Left lung (tissue), 10 donors: ENCODE results near the gene ACSF3. TPM values are rescaled to one million over a fixed set of nuclear protein-coding genes. Genes with fewer than 3 reads are reported as not detected.

Source experiments
- ATAC-seq: fragments of 200-7000 bp; cut with Tn5 transposase; one replicate; pipeline ENCODE4 v1.9.1; 2020; ENCODE audit warnings: moderate library complexity
- DNase-seq, 4 donors: peaks; one replicate each; pipeline ENCODE4 v3.0.0-alpha.2; 2013 to 2020
- H3K27ac ChIP-seq, 2 donors: fragments of 200-600 bp; sonication (generic) in 1 of 2; one replicate each; pipeline versions ENCODE4 v1.5.0 to v1.8.0; 2020 to 2021
- H3K27me3 ChIP-seq, 2 donors: fragments of 200-600 bp; sonication (generic) in 1 of 2; one replicate each; pipeline versions ENCODE4 v1.5.0 to v1.8.0; 2020 to 2021
- H3K36me3 ChIP-seq, 2 donors: fragments of 200-600 bp; sonication (generic) in 1 of 2; one replicate each; pipeline versions ENCODE4 v1.5.0 to v1.8.0; 2020 to 2021
- H3K4me1 ChIP-seq, 2 donors: fragments of 200-600 bp; one replicate each; pipeline ENCODE4 v1.8.0; 2021
- H3K4me3 ChIP-seq, 2 donors: fragments of 200-600 bp; sonication (generic) in 1 of 2; one replicate each; pipeline versions ENCODE4 v1.5.0 to v1.8.0; 2020 to 2021; ENCODE audit warnings: mild to moderate bottlenecking in 1 of 2
- H3K9me3 ChIP-seq, 2 donors: fragments of 200-600 bp; sonication (generic) in 1 of 2; one replicate each; pipeline versions ENCODE4 v1.5.0 to v1.8.0; 2020 to 2021
- intact Hi-C, 2 donors: fragments of 100-400 bp; cut with DNase I; formaldehyde crosslinking; loops; one replicate each; pipeline versions ENCODE4 v1.11.2 to v1.14.2; 2022
- polyA plus RNA-seq, 6 donors: library from polyadenylated mRNA; unstranded; fragments of 120-200 nt; gene quantifications; one replicate each; pipeline ENCODE4 v1.2.1, GENCODE V29; 2013; ENCODE audit not compliant: insufficient read length in 6 of 6
- total RNA-seq, 2 donors: library from RNA; stranded (reverse); fragmentation: NEBNext Ultra II Directional; extraction: Animal tissue kit (Norgen Biotek cat#: 25700); gene quantifications; one replicate each; pipeline ENCODE4 v1.2.1, GENCODE V29; 2021
- TF ChIP-seq, protein P1 (sequence below), 2 donors: fragments of 200-600 bp; sonication (generic) in 1 of 2; IDR thresholded peaks; one replicate each; pipeline versions ENCODE4 v1.5.0 to v1.8.0; 2021; ENCODE audit warnings: antibody characterized with exemption in 2 of 2
- donor health status: DM: no; HTN: yes; CAD: no.
- donor health status: DM: no; HTN: no; CAD: no.

ACSF3 gene
- total and polyA plus RNA-seq, 8 donors = 30.0 to 38.4 (median 33.7) TPM

DNA sequence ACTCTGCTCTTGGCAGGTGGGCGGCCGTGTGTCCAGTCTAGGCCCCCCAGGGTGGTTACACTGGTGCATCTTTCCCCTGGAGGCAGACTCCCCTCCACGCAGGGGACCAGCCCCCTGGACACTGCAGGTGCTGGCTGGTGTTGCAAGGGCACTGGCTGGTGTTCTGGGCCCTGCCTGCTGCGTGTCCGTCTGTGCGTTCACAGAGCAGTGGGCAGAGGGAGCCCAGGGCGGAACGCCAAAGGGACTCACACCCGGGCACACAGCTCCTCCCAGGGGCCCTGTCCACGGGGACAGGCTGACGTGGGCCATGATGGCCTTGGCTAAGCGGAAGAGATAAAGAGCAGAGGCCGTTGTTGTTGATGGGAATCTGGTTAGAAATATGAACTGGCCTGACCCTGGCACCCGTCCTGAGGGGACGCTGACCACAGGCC lies 27.3 kb downstream of the ACSF3 start:
- Histone ChIP-seq H3K4me3 (no peak overlapping the region), H3K36me3 (peaks cover 0 to 91% of the 10 kb centered on the region in 2 donors), H3K9me3 (no peaks in the 10 kb centered on the region), H3K27me3 (no peaks in the 10 kb centered on the region), H3K4me1 (peaks cover 0 to 10% of the 10 kb centered on the region in 2 donors), H3K27ac (no peak overlapping the region)
- TF ChIP-seq, protein P1, sequence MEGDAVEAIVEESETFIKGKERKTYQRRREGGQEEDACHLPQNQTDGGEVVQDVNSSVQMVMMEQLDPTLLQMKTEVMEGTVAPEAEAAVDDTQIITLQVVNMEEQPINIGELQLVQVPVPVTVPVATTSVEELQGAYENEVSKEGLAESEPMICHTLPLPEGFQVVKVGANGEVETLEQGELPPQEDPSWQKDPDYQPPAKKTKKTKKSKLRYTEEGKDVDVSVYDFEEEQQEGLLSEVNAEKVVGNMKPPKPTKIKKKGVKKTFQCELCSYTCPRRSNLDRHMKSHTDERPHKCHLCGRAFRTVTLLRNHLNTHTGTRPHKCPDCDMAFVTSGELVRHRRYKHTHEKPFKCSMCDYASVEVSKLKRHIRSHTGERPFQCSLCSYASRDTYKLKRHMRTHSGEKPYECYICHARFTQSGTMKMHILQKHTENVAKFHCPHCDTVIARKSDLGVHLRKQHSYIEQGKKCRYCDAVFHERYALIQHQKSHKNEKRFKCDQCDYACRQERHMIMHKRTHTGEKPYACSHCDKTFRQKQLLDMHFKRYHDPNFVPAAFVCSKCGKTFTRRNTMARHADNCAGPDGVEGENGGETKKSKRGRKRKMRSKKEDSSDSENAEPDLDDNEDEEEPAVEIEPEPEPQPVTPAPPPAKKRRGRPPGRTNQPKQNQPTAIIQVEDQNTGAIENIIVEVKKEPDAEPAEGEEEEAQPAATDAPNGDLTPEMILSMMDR (IDR thresholded peaks at IDR 0.05) = no peak
- peak in 1 of 4 donors; percentile 66 for DNase-seq
- intact Hi-C loops = no loop called here
- ATAC-seq = no peak

DNA sequence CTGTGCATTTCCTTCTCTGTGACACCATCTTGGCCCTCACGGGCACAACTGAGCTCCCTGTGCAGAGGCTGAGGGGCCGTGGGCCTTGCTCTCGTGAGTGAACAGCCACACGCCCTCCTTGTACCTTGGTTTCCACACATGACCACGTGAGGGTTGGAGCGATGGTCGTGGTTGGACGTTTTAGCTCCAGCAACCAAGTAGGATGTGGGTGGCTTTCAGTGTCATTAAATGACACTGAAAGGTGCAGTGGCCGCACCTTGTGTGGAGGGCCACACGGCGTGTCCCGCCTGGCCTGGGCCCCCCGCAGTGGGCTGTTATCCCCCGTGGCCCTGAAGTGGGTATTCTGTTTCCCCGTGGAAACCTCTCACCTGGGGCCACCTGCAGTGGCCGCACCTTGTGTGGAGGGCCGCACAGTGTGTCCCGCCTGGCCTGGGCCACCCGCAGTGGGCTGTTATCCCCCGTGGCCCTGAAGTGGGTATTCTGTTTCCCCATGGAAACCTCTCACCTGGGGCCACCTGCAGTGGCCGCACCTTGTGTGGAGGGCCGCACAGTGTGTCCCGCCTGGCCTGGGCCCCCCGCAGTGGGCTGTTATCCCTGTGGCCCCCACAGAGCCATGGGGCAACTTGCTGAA lies 28.2 kb downstream of the ACSF3 start:
- Histone ChIP-seq H3K4me1 (peaks cover 0 to 6% of the 10 kb centered on the region in 2 donors), H3K9me3 (no peaks in the 10 kb centered on the region), H3K27me3 (no peaks in the 10 kb centered on the region), H3K36me3 (peaks cover 0 to 83% of the 10 kb centered on the region in 2 donors), H3K4me3 (no peak overlapping the region), H3K27ac (peak overlapping the region; percentile 26 to 50)
- intact Hi-C loops = no loop called here
- TF ChIP-seq, protein P1 (IDR thresholded peaks at IDR 0.05) = no peak
- no peak for DNase-seq
- ATAC-seq = no peak

DNA sequence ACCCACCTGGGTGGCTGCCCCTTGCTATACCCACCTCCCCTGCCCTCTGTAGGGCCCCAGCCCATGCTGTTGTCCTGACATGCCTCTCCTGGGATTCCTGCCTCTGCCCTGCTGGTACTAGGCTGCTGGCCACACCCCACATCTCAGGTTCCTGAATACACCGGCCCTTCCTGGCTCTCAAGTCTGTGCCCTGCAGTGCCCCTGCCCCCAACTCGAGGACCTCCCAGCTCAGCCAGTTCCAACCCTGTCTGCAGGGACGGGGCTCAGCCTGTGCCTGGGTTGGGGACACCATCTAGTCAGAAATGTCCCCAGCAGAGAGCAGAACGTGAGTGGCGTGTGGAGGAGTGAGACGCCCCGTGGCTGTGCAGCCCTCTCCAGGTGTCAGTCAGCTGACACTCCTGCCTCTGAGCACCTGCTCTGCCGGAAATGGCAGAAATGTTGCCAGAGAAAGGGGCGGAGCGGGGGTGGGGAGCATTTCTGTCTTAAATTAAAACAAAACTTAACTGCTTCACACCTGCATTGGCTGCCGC lies 28.7 kb downstream of the ACSF3 start:
- Histone ChIP-seq H3K9me3 (no peaks in the 10 kb centered on the region), H3K27me3 (no peaks in the 10 kb centered on the region), H3K4me3 (no peak overlapping the region), H3K27ac (peak overlapping the region; percentile 26 to 50), H3K36me3 (peaks cover 0 to 78% of the 10 kb centered on the region in 2 donors), H3K4me1 (peaks cover 0 to 6% of the 10 kb centered on the region in 2 donors)
- ATAC-seq (peak; percentile 92), DNase-seq (peak; percentile 18 to 79 (median 66))
- TF ChIP-seq, protein P1 (IDR thresholded peaks at IDR 0.05) = no peak
- intact Hi-C loops = no loop called here

DNA sequence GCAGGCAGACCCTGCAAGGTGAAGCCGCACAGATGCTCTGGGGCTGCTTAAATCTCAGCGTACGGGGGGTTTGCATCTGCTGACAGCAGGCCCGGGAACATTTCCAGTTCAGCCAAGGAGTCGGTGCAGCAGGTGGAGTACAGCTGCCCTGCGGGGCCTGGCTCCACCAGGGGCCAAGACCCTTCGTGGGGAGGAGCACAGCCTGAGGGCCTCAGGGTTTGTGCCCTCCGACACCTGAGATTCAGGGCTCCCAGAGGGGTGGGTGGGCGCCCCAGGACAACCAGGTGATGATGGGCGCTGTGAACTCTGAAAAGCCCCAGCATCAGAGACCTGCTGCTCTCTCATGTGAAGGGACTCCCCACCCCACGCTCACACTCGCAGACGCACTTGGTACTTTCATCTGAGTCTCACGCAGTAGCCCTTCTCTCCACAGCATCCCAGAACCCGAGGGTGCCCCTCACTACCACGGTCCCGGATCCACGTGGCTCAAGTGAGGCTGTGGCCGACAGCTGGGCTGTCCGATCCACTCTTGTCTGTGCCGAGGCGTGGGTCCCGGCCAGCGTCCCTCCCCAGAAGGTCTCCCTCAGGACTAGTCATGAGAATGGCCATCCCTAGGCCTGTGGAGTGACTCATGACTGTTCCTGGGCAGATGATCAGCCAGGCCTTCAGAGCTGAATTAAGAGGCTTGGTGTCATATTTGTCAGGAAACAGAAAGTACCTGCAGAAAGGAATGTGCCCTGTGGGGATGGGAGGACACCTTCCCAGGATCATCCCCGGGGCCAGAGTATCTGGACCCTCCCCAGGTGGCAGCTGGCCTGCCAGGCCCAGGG lies 29.6 kb downstream of the ACSF3 start:
- Histone ChIP-seq H3K36me3 (peaks cover 0 to 69% of the 10 kb centered on the region in 2 donors), H3K27ac (peak overlapping the region in 1 of 2 donors; percentile 53), H3K4me1 (peaks cover 0 to 6% of the 10 kb centered on the region in 2 donors), H3K4me3 (no peak overlapping the region), H3K9me3 (no peaks in the 10 kb centered on the region), H3K27me3 (no peaks in the 10 kb centered on the region)
- intact Hi-C loops = no loop called here
- TF ChIP-seq, protein P1 (IDR thresholded peaks at IDR 0.05) = no peak
- no peak for ATAC-seq
- DNase-seq = peak in 1 of 4 donors; percentile 61

DNA sequence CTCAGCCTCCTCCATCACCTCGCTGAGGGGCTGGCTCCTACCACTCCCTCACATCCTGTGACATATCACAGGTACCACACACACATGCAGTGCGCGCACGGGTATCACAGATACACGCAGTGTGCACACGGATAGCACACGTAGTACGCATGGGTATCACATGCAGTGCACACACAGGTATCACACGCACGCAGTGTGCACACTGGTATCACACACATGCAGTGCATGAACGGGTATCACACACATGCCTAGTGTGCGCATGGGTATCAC lies 30.1 kb downstream of the ACSF3 start:
- Histone ChIP-seq H3K27ac (no peak overlapping the region), H3K4me1 (peaks cover 0 to 4% of the 10 kb centered on the region in 2 donors), H3K9me3 (no peaks in the 10 kb centered on the region), H3K4me3 (no peak overlapping the region), H3K27me3 (no peaks in the 10 kb centered on the region), H3K36me3 (peaks cover 0 to 68% of the 10 kb centered on the region in 2 donors)
- ATAC-seq (no peak), DNase-seq (no peak)
- intact Hi-C loops = no loop called here
- TF ChIP-seq, protein P1 (IDR thresholded peaks at IDR 0.05) = no peak
